GM19023 (cell line): ENCODE data around the gene MSN.
A peak's percentile ranks its signal among the peaks of the same experiment; 100 is the strongest.
"Not testable (repeated sequence)": the region's sequence is repeated elsewhere in the genome, so short reads cannot be mapped to it uniquely, and the experiment has no call there.

Experiments used
- ATAC-seq: cut with Tn5 transposase; IDR thresholded peaks from one replicate; pipeline ENCODE4 v1.9.1; 2021; ENCODE audit warnings: mild to moderate bottlenecking, moderate library complexity; ENCODE audit not compliant: unreplicated experiment

MSN gene

GRCh38 chrX:65712005-65712806 is 44.8 kb downstream of the MSN start:
- no peak for ATAC-seq

GRCh38 chrX:65718538-65718937 is 51.1 kb downstream of the MSN start:
- no peak for ATAC-seq

GRCh38 chrX:65720381-65720964 is 53.0 kb downstream of the MSN start:
- no peak for ATAC-seq

- ATAC-seq = peak; percentile 59
These were observed 56.3 kb downstream of the MSN start for GRCh38 chrX:65723706-65724105.

- no peak for ATAC-seq
These were observed 59.3 kb downstream of the MSN start for GRCh38 chrX:65726715-65727114.

GRCh38 chrX:65731684-65732289 is 64.3 kb downstream of the MSN start:
- ATAC-seq = no peak

- ATAC-seq = no peak
These were observed 73.5 kb downstream of the MSN start for GRCh38 chrX:65740909-65741308.

- no peak for ATAC-seq
These were observed 74.4 kb downstream of the MSN start for GRCh38 chrX:65741823-65742222.

- no peak for ATAC-seq
These were observed 77.5 kb downstream of the MSN start for GRCh38 chrX:65744965-65745364.

GRCh38 chrX:65745427-65745826 is 78.0 kb downstream of the MSN start:
- no peak for ATAC-seq

GRCh38 chrX:65745992-65746391 is 78.5 kb downstream of the MSN start:
- ATAC-seq = no peak

GRCh38 chrX:65750674-65751469 is 83.4 kb downstream of the MSN start:
- peak; percentile 77 for ATAC-seq

GRCh38 chrX:65751519-65751918 is 84.1 kb downstream of the MSN start:
- ATAC-seq = no peak

GRCh38 chrX:65752294-65752693 is 84.8 kb downstream of the MSN start:
- ATAC-seq = no peak

- ATAC-seq = no peak
These were observed 88.3 kb downstream of the MSN start for GRCh38 chrX:65755786-65756185.

GRCh38 chrX:65757943-65758342 is 90.5 kb downstream of the MSN start:
- ATAC-seq = no peak

GRCh38 chrX:65758505-65758904 is 91.1 kb downstream of the MSN start:
- no peak for ATAC-seq

GRCh38 chrX:65759525-65759924 is 92.1 kb downstream of the MSN start:
- ATAC-seq = not testable (repeated sequence)

GRCh38 chrX:65769564-65770292 is 102.3 kb downstream of the MSN start:
- ATAC-seq = no peak

- ATAC-seq = no peak
These were observed 105.4 kb downstream of the MSN start for GRCh38 chrX:65772842-65773241.

- no peak for ATAC-seq
These were observed 114.4 kb downstream of the MSN start for GRCh38 chrX:65781845-65782244.
